IMR-90 (cell line): ENCODE results near the gene RIC8B. TPM values are rescaled to one million over a fixed set of nuclear protein-coding genes. Genes with fewer than 3 reads are reported as not detected.

ENCODE experiments used
- ATAC-seq: fragments of 200-7000 bp; cut with Tn5 transposase; 2 replicates; pipeline ENCODE4 v1.9.1; 2020; ENCODE audit warnings: low read depth, mild to moderate bottlenecking, moderate library complexity
- BruUV-seq: library from RNA; stranded (reverse); fragments of 400-500 nt; replicated peaks from 2 replicates; lab custom pipeline; 2021; lab: Mats Ljungman, UMichigan
- CTCF ChIA-PET: fragments of 300-600 bp; formaldehyde crosslinking; extraction: SDS; loops from one replicate; lab custom pipeline; 2021; ENCODE audit warnings: antibody characterized with exemption; lab: Yijun Ruan, JAX
- POLR2A ChIA-PET: fragments of 300-600 bp; sonication (Branson Sonifier 250); formaldehyde crosslinking; loops from one replicate; lab custom pipeline; 2022; ENCODE audit warnings: antibody characterized with exemption; ENCODE audit not compliant: unreplicated experiment; lab: Charles Lee
- DNase-seq: peaks from one replicate; pipeline ENCODE4 v3.0.0; 2013
- H2AFZ ChIP-seq: replicated peaks from 2 replicates; pipeline ENCODE3; 2013; ENCODE audit warnings: low read length, mild to moderate bottlenecking; ENCODE audit not compliant: poor library complexity
- H2AK5ac ChIP-seq: 2 replicates; pipeline ENCODE4 v1.6.1; 2013; ENCODE audit warnings: low read depth, low read length, inconsistent platforms
- H2AK9ac ChIP-seq: replicated peaks from 2 replicates; pipeline ENCODE3; 2013; ENCODE audit warnings: mild to moderate bottlenecking, low read depth, low read length, moderate library complexity; ENCODE audit not compliant: poor library complexity
- H2BK120ac ChIP-seq: 2 replicates; pipeline ENCODE4 v1.6.1; 2013; ENCODE audit warnings: low read depth, low read length, inconsistent platforms
- H2BK15ac ChIP-seq: 3 replicates; pipeline ENCODE4 v1.6.1; 2013; ENCODE audit warnings: low read depth, low read length, inconsistent platforms
- H2BK20ac ChIP-seq: 2 replicates; pipeline ENCODE4 v1.6.1; 2013; ENCODE audit warnings: low read depth, mild to moderate bottlenecking, inconsistent platforms, low read length, moderate library complexity
- H2BK5ac ChIP-seq: 2 replicates; pipeline ENCODE4 v1.6.1; 2013; ENCODE audit warnings: mild to moderate bottlenecking, low read depth, low read length, inconsistent platforms; ENCODE audit not compliant: poor library complexity, severe bottlenecking
- H3K14ac ChIP-seq: replicated peaks from 2 replicates; pipeline ENCODE4 v1.6.1; 2013; ENCODE audit warnings: low read depth, low read length, inconsistent platforms
- H3K18ac ChIP-seq: 2 replicates; pipeline ENCODE4 v1.6.1; 2013; ENCODE audit warnings: low read depth, low read length, control low read depth
- H3K23ac ChIP-seq: 2 replicates; pipeline ENCODE4 v1.6.1; 2013; ENCODE audit warnings: low read depth, low read length, inconsistent platforms
- H3K27ac ChIP-seq: 2 replicates; pipeline ENCODE4 v1.5.1; 2013; ENCODE audit warnings: mild to moderate bottlenecking, control low read depth, low read length; ENCODE audit not compliant: insufficient read depth
- H3K27me3 ChIP-seq: 2 replicates; pipeline ENCODE4 v1.6.1; 2013; ENCODE audit warnings: low read length; ENCODE audit not compliant: control insufficient read depth, insufficient read depth
- H3K36me3 ChIP-seq: 2 replicates; pipeline ENCODE4 v1.6.1; 2013; ENCODE audit warnings: low read length, mixed read lengths; ENCODE audit not compliant: control insufficient read depth, insufficient read depth
- H3K4ac ChIP-seq: 2 replicates; pipeline ENCODE4 v1.6.1; 2013; ENCODE audit warnings: low read depth, low read length, inconsistent platforms
- H3K4me1 ChIP-seq: 2 replicates; pipeline ENCODE4 v1.6.1; 2013; ENCODE audit warnings: low read length, mixed read lengths; ENCODE audit not compliant: control insufficient read depth, insufficient read depth
- H3K4me2 ChIP-seq: 2 replicates; pipeline ENCODE4 v1.6.1; 2013; ENCODE audit warnings: low read depth, mild to moderate bottlenecking, control low read depth, low read length, moderate library complexity
- H3K4me3 ChIP-seq: 2 replicates; pipeline ENCODE4 v1.5.1; 2013; ENCODE audit warnings: low read depth, mild to moderate bottlenecking, control low read depth, low read length, moderate library complexity; ENCODE audit not compliant: insufficient read depth
- H3K56ac ChIP-seq: 2 replicates; pipeline ENCODE4 v1.6.1; 2013; ENCODE audit warnings: low read length, inconsistent platforms; ENCODE audit not compliant: insufficient read depth; ENCODE audit errors: extremely low read depth
- H3K79me1 ChIP-seq, 2 experiments: 2 replicates each; pipeline ENCODE4 v1.6.1; 2013; ENCODE audit warnings: low read length in 2 of 2, inconsistent platforms in 1 of 2, low read depth in 1 of 2
- H3K9ac ChIP-seq: 2 replicates; pipeline ENCODE4 v1.6.1; 2013; ENCODE audit warnings: low read depth, low read length, control low read depth
- H3K9me1 ChIP-seq: 2 replicates; pipeline ENCODE4 v1.6.1; 2013; ENCODE audit warnings: low read length, inconsistent platforms; ENCODE audit not compliant: insufficient read depth
- H3K9me3 ChIP-seq: 2 replicates; pipeline ENCODE4 v1.6.1; 2013; ENCODE audit warnings: low read length; ENCODE audit not compliant: control insufficient read depth, insufficient read depth
- H4K20me1 ChIP-seq: 2 replicates; pipeline ENCODE4 v1.6.1; 2013; ENCODE audit warnings: low read length, inconsistent platforms; ENCODE audit not compliant: insufficient read depth
- H4K5ac ChIP-seq: 2 replicates; pipeline ENCODE4 v1.6.1; 2013; ENCODE audit warnings: mild to moderate bottlenecking, low read depth, low read length, control low read depth
- H4K8ac ChIP-seq, 2 experiments: 2 replicates each; pipeline ENCODE4 v1.6.1; 2013; ENCODE audit warnings: low read depth in 2 of 2, low read length in 2 of 2, control low read depth in 1 of 2, inconsistent platforms in 1 of 2
- H4K91ac ChIP-seq: 2 replicates; pipeline ENCODE4 v1.6.1; 2013; ENCODE audit warnings: low read depth, low read length, inconsistent platforms; ENCODE audit not compliant: insufficient read depth
- BHLHE40 ChIP-seq: fragments of 150-350 bp; IDR thresholded peaks from 2 replicates; pipeline ENCODE4 v1.6.1; 2016; ENCODE audit warnings: mild to moderate bottlenecking, low read depth, low read length
- CEBPB ChIP-seq: IDR thresholded peaks from 2 replicates; pipeline ENCODE4 v1.6.1; 2012; ENCODE audit warnings: low read depth, low read length, improper control_type of control experiment
- CHD1 ChIP-seq: IDR thresholded peaks from 2 replicates; pipeline ENCODE4 v1.6.1; 2012; ENCODE audit warnings: low read depth, low read length, improper control_type of control experiment
- CTCF ChIP-seq: conservative IDR thresholded peaks from 2 replicates; pipeline ENCODE4 v1.5.1; 2012; ENCODE audit warnings: mild to moderate bottlenecking, low read depth, low read length, improper control_type of control experiment
- ELK1 ChIP-seq: fragments of 150-350 bp; IDR thresholded peaks from 2 replicates; pipeline ENCODE4 v1.6.1; 2016; ENCODE audit warnings: low read depth, mild to moderate bottlenecking, low read length, moderate library complexity, borderline replicate concordance
- FOS ChIP-seq: fragments of 150-350 bp; IDR thresholded peaks from 2 replicates; pipeline ENCODE4 v1.6.1; 2016; ENCODE audit warnings: low read depth, low read length
- MAFK ChIP-seq: IDR thresholded peaks from 2 replicates; pipeline ENCODE4 v1.6.1; 2012; ENCODE audit warnings: low read depth, low read length, improper control_type of control experiment
- MAZ ChIP-seq: IDR thresholded peaks from 2 replicates; pipeline ENCODE4 v1.6.1; 2012; ENCODE audit warnings: low read depth, mild to moderate bottlenecking, low read length, improper control_type of control experiment, moderate library complexity, borderline replicate concordance
- MXI1 ChIP-seq: IDR thresholded peaks from 2 replicates; pipeline ENCODE4 v1.6.1; 2012; ENCODE audit warnings: low read depth, mild to moderate bottlenecking, low read length, moderate library complexity, borderline replicate concordance
- NFE2L2 ChIP-seq: fragments of 150-350 bp; IDR thresholded peaks from 2 replicates; pipeline ENCODE4 v1.6.1; 2016; ENCODE audit warnings: low read depth, mild to moderate bottlenecking, low read length
- POLR2A ChIP-seq: IDR thresholded peaks from 2 replicates; pipeline ENCODE4 v1.6.1; 2012; ENCODE audit warnings: mild to moderate bottlenecking, low read depth, low read length
- RAD21 ChIP-seq: IDR thresholded peaks from 2 replicates; pipeline ENCODE4 v1.6.1; 2012; ENCODE audit warnings: low read length, improper control_type of control experiment
- RCOR1 ChIP-seq: IDR thresholded peaks from 2 replicates; pipeline ENCODE4 v1.6.1; 2012; ENCODE audit warnings: mild to moderate bottlenecking, low read length, improper control_type of control experiment; ENCODE audit not compliant: insufficient replicate concordance
- RFX5 ChIP-seq: IDR thresholded peaks from 2 replicates; pipeline ENCODE4 v1.8.0; 2012; ENCODE audit warnings: low read depth, mild to moderate bottlenecking, low read length, moderate library complexity
- SMC3 ChIP-seq: fragments of 150-350 bp; IDR thresholded peaks from 2 replicates; pipeline ENCODE4 v1.6.1; 2016; ENCODE audit warnings: low read depth, mild to moderate bottlenecking, antibody characterized with exemption, low read length, moderate library complexity
- USF2 ChIP-seq: fragments of 150-350 bp; IDR thresholded peaks from 2 replicates; pipeline ENCODE4 v1.6.1; 2017; ENCODE audit warnings: mild to moderate bottlenecking, antibody characterized with exemption, low read length, low read depth
- WGBS, 2 experiments: methylation state at CpG; one replicate each; pipeline versions ENCODE4 v1.1.5 to v1.1.7; 2013; ENCODE audit warnings: missing lambda C conversion rate in 2 of 2; ENCODE audit not compliant: insufficient read length in 1 of 2; ENCODE audit errors: extremely low coverage in 2 of 2; 5-methylcytosine and 5-hydroxymethylcytosine counted together
- dilution Hi-C: fragments of 300-500 bp; cut with HindIII; formaldehyde crosslinking; loops from one replicate; pipeline ENCODE4 v1.14.3; 2018; ENCODE audit warnings: low sequenced_read_pairs; ENCODE audit not compliant: unreplicated experiment
- in situ Hi-C: fragments of 300-500 bp; cut with MboI; formaldehyde crosslinking; loops from 3 replicates; pipeline ENCODE4 v1.14.3; 2019; ENCODE audit warnings: low sequenced_read_pairs, inconsistent platforms, mixed read lengths
- intact Hi-C: fragments of 100-400 bp; cut with micrococcal nuclease; formaldehyde crosslinking; loops from 2 replicates; pipeline ENCODE4 v1.10.0; 2022
- polyA plus RNA-seq, 3 experiments: library from polyadenylated mRNA; depleted of rRNA; stranded (reverse); fragments of >200 nt; gene quantifications; 2 replicates each; pipeline ENCODE4 v1.2.3, GENCODE V29; 2012; ENCODE audit warnings: low replicate concordance in 1 of 3
- total RNA-seq: library from RNA; depleted of rRNA; stranded (reverse); fragments of >200 nt; gene quantifications from 2 replicates; pipeline ENCODE4 v1.2.3, GENCODE V29; 2012

RIC8B gene
- total and polyA plus RNA-seq, 2 of the 4 experiments (the other 2 are of a cell fraction): 5.5 to 19.5 TPM

- no peak overlapping the region for H2BK120ac ChIP-seq
- in situ Hi-C loops: no loop called here
These were observed 115.6 kb downstream of the RIC8B start for GRCh38 chr12:106889950-106890626.

More at GRCh38 chr12:106889950-106890626, 115.6 kb downstream of the RIC8B start:
- Histone ChIP-seq H3K27ac (no peak overlapping the region), H2BK20ac (no peak overlapping the region), H3K23ac (no peak overlapping the region), H3K27me3 (no peaks in the 10 kb centered on the region), H3K9me1 (peaks cover 3% of the 10 kb centered on the region; the same call in 1 of the 2 replicates), H2BK15ac (no peak overlapping the region), H4K20me1 (no peaks in the 10 kb centered on the region), H3K14ac (no peak overlapping the region), H3K79me1 (no peaks in the 10 kb centered on the region), H2AK5ac (no peak overlapping the region), H3K4ac (no peak overlapping the region), H2BK5ac (no peak overlapping the region), H4K8ac (no peak overlapping the region), H2AFZ (no peak overlapping the region), H2AK9ac (no peak overlapping the region), H4K91ac (no peak overlapping the region), H3K9me3 (0 out of 2 replicates have a peak, but pooled peaks cover 2% of the 10 kb centered on the region), H3K36me3 (peaks cover 9% of the 10 kb centered on the region), H4K5ac (no peak overlapping the region), H3K4me1 (peaks cover 6% of the 10 kb centered on the region), H3K56ac (no peak overlapping the region), H3K18ac (no peak overlapping the region), H3K4me2 (no peak overlapping the region), H3K9ac (no peak overlapping the region), H3K4me3 (no peak overlapping the region)
- DNase-seq: no peak
- CTCF ChIA-PET: no interaction called here
- no peak for TF ChIP-seq MAFK
- TF ChIP-seq CHD1: no peak
- TF ChIP-seq RFX5: no peak
- no peak for TF ChIP-seq MAZ
- no peak for TF ChIP-seq POLR2A
- no peak for TF ChIP-seq USF2
- TF ChIP-seq MXI1: no peak
- no peak for TF ChIP-seq BHLHE40
- TF ChIP-seq SMC3: no peak
- TF ChIP-seq FOS: no peak
- no peak for TF ChIP-seq CEBPB
- no peak for TF ChIP-seq RCOR1
- TF ChIP-seq ELK1: no peak
- TF ChIP-seq RAD21: no peak
- no peak for TF ChIP-seq CTCF
- TF ChIP-seq NFE2L2: no peak
- dilution Hi-C loops: no loop called here
- POLR2A ChIA-PET: no interaction called here
- intact Hi-C loops: no loop called here
- WGBS, 2 experiments: 100% methylated on average over 2 of the region's 4 CpGs; no CpG with 5 or more reads in 1 of the 2 experiments
- no peak for ATAC-seq
- no TSS peak for BruUV-seq
